PFSK-1 (cell line): ENCODE data around the gene RASSF3.

ENCODE experiments used
- POLR2AphosphoS5 ChIP-seq: IDR thresholded peaks from 2 replicates; pipeline ENCODE4 v1.6.1; 2012; ENCODE audit warnings: low read depth, mild to moderate bottlenecking, control low read depth, low read length, moderate library complexity
- SIN3A ChIP-seq: IDR thresholded peaks from 2 replicates; pipeline ENCODE4 v1.6.1; 2012; ENCODE audit warnings: mild to moderate bottlenecking, low read length, moderate library complexity, borderline replicate concordance; ENCODE audit not compliant: insufficient read depth

DNA sequence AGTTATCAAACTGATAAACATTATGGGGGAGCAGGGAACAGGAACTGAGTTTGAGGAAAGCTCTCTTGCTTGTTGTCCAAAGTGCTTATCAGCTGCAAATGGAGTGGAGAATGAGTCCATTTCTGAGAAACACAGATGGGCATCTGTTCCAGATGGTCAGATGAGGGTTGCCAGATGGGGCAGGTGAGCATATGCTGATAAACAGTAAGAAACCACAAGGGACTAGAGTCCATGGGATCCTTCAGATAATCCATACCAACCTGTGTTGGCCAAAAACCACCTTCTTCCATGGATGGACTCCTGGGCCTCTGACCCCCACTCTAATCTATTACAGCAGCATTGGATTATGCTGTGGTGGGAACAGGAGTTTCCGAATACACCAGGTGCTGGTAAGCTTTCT is 110.6 kb downstream of the RASSF3 start:
- TF ChIP-seq POLR2AphosphoS5, result no peak
- no peak for TF ChIP-seq SIN3A
